NT2/D1 (cell line): ENCODE measurements around the gene GPR22.

ENCODE experiments used
- SUZ12 ChIP-seq: IDR thresholded peaks from 2 replicates; pipeline ENCODE4 v1.6.1; 2011; ENCODE audit not compliant: insufficient read length, insufficient read depth; ENCODE audit errors: extremely low read depth
- YY1 ChIP-seq: IDR thresholded peaks from 2 replicates; pipeline ENCODE4 v1.6.1; 2011; ENCODE audit not compliant: insufficient read length, insufficient read depth
- ZNF274 ChIP-seq: IDR thresholded peaks from 2 replicates; pipeline ENCODE4 v1.6.1; 2011; ENCODE audit warnings: mild to moderate bottlenecking, low read depth, low read length

- TF ChIP-seq SUZ12 (no peak), ZNF274 (no peak), YY1 (no peak)
These were observed 4.3 kb downstream of the GPR22 start for GRCh38 chr7:107474104-107474521.
